Medulla oblongata (tissue), 1 donor: Measurements from ENCODE around the gene RAD51B.
"Not testable (repeated sequence)": the region's sequence is repeated elsewhere in the genome, so short reads cannot be mapped to it uniquely, and the experiment has no call there.

Experiments
- DNase-seq: peaks from one replicate; pipeline ENCODE4 v3.0.0-alpha.2; 2015; ENCODE audit errors: extremely low spot score

RAD51B gene

DNA sequence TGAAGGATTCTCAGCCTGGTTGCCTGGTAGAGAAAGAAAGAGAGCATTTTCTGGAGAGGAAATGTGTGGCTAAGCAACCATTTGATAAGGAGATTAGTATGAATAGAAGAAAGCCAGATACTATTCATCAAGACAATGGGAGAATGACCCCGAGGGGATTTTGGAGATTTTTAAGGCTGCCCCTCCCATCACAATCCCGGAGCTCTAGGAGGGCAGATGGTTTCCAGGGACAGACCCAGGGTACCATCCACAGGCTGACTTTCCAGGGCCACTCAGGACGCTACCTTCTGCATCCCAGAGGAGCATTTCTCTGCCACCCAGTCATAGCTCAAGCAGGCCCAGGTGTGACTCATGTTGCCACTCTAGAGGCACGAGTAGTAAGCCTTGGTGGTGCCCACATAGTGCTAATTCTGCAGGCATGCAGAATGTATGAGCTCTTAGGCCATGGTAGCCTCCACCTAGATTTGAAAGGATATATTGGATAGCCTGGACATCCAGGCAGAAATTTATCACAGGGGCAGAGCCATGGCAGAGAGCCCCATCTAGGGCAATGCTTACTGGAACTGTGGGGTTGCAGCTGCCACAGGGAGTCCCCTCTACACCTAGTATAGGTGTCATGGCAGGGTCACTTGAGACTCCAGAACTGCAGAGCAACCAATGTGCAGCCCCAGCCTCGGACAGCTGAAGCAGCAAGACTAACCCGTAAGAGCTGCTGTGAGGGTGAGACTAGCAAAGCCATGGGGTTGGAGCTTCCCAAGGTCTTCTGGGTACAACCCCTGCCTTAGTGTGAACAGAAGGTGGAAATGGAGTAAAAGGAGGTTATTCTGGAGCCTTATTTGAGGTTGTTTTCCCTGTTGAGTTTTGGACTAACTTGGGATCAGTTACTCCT, 607.3 kb downstream of the RAD51B start:
- DNase-seq = no peak

DNA sequence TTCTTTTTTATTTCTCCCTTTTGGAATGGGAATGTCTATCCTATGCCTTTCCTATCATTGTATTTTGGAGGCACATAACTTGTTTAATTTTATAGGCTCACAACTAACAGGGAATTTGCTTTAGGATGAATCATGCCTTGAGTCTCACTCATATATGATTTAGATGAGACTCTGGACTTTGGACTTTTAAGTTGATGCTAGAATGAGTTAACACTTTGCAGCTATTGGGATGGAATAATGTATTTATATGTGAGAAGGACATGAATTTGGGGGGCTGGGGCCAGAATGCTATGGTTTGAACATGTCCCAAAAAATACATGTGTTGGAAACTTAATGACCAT, 607.9 kb downstream of the RAD51B start:
- DNase-seq = no peak

DNA sequence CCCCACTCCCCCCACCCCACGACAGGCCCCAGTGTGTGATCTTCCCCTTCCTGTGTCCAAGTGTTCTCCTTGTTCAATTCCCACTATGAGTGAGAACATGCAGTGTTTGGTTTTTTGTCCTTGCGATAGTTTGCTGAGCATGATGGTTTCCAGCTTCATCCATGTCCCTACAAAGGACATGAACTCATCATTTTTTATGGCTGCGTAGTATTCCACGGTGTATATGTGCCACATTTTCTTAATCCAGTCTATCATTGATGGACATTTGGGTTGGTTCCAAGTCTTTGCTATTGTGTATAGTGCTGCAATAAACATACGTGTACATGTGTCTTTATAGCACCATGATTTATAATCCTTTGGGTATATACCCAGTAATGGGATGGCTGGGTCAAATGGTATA, 609.3 kb downstream of the RAD51B start:
- DNase-seq = not testable (repeated sequence)

DNA sequence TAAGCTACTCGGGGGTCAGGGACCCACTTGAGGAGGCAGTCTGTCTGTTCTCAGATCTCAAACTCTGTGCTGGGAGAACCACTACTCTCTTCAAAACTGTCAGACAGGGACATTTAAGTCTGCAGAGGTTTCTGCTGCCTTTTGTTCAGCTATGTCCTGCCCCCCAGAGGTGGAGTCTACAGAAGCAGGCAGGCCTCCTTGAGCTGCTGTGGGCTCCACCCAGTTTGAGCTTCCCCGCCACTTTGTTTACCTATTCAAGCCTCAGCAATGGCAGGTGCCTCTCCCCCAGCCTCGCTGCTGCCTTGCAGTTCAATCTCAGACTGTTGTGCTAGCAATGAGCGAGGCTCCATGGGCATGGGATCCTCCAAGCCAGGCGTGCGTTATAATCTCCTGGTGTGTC, 614.6 kb downstream of the RAD51B start:
- DNase-seq = not testable (repeated sequence)

DNA sequence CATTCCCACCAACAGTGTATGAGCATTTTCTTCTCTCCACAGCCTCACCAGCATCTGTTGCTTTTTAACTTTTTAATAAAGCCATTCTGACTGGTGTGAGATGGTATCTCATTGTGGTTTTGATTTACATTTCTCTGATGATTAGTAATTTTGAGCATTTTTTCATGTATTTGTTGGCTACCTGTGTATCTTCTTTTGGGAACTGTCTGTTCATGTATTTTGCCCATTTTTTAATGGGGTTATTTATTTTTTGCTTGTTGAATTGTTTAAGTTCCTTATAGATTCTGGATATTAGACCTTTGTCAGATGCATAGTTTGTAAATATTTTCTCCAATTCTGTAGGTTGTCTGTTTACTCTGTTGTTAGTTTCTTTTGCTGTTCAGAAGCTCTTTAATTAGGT, 616.1 kb downstream of the RAD51B start:
- DNase-seq = not testable (repeated sequence)

DNA sequence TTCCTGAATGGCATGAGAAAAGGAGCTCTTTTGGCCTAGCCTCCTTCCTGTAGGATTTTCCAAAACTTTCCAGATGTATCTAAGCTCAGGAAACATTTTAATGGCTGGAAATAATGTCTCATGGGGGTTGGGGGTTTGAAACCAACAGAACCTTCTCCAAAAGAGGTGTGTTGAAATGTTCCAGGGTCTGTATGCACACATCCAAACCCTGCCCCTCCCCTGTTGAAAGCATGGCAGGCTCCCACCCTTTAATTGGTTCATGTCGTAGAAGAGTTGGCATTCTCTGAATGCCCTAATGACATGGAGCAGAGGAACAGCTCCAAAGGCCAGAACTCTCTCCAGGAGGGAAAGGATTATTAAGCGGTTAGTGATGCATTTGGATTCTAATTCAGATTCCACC, 620.1 kb downstream of the RAD51B start:
- peak; percentile 18 for DNase-seq

DNA sequence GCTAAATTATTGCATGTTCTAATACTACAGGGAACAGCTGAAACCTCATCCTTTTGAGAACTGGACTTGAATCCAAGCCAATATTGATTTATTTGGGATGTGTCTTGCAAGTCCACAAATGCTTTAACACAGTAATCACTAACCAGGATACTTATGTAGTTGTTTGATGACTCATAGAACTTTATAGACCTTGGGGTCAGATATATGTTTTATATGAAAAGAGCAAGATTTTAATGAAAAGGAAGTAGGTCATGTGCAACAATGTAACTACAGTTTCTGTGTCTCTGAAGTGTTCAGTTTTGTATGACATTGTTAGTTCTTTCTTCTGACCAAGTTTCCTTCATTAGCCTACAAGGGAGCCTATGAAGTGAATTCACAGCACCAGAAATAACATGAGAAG, 621.2 kb downstream of the RAD51B start:
- DNase-seq = no peak

DNA sequence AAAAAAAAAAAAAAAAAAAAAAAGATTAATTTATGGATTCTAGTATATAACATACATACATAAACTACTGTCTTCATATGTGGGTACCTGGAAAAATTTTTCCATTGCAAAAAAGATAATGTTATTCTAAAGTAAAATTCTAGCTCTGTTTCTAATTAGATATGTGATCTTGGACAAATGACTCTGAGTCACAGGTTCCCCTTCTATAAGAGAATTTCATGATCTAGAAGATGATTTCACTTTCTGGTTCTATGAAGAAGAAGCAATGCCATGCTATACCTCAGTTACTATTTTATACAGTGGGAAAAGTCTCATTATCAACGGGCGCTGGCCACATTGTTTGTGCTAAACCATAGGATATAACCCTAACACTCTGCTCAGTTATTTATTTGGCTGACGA, 622.0 kb downstream of the RAD51B start:
- no peak for DNase-seq

DNA sequence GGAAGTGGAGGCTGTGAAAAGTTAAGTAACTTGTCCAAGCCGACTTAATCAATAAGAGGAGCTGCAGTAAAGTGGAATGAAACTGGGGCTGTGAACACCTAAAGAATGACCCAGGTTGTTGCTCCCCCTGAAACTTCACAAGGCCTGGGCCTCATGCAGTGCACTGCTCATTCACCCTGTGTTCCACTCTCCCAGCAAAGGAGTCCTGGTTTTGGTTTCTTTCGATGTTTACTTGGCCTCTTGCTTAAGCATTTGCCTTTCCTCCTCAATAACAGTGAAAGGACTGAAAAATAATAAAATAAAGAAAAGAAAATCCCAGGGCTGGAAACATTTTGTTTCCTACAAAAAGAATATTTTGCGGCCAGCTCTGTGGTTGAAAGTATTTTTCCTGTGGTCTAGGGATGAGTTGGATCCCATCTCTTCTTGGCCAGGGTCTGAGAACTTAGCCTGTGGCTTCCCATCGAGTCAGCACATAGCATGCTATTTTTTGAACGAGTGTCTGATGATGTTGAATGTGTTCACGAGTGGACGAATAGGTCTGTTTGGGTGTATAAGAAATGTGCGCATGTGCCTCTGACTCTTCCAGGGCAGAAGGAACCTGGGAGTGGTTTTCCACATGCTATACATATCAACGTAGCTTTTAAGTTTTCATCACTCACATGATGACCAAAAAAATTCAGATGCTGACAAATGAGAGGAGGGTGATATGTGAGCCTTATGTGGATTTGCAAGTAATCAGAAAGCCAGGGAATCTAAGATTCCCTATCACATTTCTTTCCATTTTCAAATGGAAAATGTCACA, 623.5 kb downstream of the RAD51B start:
- DNase-seq = no peak

DNA sequence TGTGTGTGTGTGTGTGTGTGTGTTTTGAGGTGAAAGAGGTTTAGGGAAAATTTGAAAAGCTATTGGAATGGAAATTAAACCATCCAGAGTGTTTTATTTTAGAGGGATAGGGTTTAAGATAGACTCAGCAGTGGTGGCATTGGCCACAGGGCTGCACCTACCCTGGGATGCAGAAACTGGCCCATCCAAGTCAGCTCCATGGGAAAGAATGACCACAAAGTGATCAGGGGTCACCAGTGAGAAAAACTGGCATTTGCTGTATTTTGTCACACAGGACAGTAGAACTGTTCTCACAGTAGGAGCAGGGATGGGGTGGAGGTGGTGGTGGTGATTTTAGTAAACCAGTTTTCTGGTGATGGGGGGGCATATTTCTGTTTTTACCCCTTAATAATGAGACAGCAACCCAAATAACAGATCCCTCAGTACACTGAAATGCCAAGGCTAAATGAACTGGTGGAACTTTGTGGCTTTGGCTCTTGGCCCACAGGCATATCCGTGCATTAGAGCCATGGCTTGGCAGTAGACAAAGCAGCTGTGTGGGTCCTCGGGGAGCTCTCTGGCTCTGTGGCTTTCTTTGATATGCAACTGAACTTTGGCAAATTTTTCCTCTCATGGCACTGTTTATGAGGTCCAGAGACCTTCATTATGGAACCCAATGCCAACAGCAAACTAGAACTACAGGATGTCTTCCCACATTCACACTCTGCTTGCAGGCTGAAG, 625.0 kb downstream of the RAD51B start:
- no peak for DNase-seq

DNA sequence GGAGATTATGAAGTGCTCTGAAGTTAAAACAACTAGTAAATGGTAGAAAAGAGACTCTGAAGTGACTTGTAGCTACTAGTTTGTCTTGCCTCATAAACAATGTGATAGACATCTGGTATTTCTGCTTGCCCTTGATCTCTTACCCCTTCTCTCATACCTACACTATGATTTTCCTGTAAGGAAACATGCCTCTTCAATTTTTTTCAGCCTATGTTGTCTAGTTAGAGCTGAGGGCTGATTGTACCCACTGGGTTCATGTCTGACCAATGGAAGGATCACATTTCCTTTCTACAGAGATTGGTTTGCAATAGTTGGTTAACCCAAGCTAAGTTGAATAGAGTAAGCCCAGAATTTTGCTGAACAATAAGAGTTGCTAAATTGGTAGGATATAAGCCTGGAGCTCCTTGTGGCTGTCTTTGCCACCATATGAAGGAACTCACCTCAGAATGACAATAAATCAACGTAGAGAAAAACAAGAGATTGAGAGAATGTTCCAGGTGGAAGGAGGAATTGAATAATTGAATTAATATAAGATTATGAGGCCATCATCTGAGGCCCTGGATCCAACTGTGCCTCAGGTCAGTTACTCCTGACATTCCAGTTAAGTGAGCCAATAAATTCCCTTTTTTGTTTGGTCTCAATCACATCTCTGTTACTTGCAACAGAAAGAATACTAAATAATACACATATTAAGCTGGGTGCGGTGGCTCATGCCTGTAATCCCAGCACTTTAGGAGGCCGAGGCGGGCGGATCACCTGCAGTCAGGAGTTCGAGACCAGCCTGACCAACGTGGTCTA, 626.9 kb downstream of the RAD51B start:
- no peak for DNase-seq

DNA sequence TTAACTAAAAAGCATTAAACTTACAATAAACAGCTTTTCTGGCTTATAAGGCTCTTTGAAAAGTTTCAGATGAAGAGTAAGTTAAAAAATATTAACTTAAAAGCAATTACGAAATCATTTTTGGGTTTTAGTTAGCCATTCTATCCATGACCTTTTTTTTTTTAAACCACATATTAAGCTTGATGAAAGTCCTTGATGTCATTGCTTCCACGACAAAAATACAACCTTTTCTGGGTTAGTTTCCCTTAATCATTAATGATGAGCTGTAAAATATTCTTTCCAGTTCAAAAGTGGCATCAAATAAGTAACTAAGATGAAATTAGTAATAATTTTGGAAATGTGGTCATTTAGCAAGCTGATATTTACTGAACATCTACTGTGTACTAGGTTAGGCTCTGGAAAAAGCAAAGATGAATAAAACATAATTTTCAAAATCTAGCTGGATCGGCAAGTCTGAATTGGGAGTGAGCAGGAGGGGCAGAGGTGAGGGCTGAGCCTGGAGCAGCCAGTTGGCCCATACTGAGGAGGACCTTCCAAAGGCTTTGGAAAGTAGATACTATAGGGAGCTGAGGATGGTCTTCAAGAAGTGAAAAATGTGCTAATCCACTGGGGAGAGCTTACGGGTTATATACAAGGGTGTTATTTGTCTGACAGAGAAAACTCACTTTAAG, 628.1 kb downstream of the RAD51B start:
- no peak for DNase-seq

DNA sequence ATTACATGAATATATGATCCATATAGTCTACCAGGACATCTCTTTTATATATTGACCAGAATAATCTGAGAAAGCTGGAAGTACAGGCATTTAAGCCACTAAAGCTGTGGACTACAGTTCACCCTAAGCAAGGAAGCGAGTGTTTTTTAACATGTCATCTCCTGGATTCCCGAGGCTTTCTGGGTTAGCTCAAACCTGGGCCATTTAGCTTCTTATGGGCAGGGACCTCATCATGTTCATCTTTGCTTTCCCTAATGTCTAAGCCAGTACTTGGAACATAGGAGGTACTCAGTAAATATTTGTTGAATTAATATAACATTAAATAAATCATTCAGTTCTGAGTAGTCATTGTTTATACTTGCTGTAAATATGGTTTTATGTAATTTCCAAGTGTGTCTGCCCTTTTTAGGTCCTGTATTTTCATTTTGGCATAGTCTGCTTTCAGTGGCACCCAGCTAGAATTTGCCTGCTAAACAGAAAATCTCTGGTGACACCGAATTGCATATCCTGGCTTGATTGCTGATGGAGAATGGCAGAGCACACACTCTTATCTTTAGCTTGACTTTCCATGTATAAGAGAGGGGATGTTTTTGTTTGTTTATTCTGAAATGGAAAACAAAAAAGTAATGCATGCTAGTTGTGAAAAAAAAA, 628.8 kb downstream of the RAD51B start:
- DNase-seq = no peak

DNA sequence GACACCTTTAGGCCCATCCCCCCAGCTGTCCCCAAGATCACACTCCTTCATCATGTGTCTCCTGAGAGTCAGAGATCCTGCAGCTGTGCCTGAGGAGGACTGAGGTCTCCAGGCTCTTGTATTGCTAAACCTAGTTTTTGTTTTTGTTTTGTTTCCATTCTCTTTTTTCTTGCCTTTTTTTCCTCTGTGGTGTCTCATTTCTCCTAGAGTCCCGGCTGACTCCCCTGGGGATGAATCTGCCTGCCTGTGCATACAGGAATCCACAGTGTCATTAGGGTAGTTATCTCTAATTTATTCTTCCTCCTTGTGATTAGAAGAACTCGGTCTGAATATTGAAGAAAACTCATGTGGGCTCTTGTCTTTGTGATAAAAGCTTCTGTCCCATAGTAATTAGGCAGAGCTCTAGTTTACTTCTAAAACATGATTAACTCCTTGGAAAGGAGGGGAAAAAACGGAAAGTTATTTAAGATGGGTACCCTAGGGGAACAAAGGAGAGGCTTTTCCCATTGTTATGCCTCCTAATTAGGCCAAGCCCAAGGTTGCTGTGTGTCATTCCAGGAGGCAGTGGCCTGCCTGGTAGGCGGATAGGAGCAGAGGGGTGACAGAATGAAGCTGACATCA, 630.1 kb downstream of the RAD51B start:
- no peak for DNase-seq

DNA sequence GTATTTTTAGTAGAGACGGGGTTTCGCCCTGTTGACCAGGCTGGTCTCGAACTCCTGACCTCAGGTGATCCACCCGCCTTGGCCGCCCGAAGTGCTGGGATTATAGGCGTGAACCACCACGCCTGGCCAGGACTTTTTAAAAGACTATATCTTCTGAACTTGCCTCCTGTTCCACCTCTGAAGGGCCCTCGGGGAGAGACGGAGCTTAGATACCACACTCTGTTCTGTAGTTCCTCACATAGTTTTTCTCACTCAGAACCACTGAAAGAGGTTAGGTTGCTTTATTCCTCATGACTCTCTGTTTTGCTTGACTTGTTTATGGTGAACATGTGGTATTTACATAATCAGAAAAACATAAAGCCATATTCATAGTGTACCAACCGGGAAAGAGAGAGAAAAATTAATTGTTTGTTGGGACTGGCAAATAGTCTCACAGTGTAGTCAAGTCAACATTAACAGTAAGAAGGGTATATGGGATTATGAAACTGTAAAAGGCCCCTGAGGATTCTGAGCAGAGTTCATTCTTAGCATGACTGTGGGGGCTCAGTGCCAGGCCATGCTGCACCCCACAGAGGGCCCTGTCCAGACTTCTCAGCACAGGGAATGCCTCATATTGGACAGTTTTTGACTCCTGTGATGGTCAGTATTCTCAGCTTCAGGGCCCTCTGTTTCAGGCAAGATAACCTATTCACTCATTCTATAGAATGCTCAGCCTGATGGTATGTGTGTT, 631.0 kb downstream of the RAD51B start:
- no peak for DNase-seq

DNA sequence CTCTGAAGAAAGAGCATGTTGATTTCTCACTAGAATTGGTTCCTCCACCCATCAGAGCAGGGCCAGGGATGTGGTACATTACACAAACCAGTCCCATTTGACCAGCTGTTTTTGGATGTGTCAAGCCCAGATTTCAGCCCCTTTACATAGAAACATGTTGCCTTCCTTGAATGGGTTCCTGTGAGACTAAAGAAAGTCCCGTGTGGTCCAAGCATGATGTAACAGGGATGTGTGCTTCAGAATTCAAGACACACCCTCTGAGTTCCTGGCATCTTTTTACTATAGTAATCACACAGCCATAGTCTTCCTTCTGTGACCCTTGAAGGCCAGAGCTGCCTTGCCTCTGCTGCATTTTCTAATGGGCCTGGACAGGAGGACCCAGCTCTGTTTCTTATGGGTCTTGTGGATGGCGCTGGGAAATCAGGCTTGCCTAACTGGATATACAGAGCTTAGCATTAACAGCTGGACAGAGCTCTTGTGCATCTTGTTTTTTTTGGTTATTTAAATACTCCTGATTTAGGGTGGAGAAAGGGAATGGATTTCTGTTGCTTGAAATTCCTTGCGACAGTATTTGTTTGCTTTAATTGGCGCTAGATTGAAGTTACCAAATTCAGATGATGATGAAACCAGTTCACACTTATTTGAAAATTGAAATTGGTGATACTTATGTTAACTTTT, 632.3 kb downstream of the RAD51B start:
- DNase-seq = no peak

DNA sequence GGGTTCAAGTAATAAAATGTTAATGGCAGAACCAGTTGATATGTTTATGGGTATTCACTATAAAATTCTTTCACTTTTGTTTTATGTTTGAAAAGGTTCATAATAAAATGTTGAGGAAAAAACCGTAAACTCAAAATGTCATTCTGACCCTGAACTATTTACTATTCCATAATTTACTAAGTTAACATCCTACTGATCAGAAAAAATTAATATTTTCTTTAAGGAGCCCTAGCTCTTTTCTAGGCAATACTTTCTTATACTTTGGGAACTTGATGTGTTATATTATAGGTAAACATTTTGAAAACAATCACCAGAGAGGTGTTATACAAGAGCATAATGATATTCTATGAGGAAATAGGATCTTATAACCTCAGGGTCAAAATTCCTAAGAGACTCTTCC, 638.7 kb downstream of the RAD51B start:
- no peak for DNase-seq

DNA sequence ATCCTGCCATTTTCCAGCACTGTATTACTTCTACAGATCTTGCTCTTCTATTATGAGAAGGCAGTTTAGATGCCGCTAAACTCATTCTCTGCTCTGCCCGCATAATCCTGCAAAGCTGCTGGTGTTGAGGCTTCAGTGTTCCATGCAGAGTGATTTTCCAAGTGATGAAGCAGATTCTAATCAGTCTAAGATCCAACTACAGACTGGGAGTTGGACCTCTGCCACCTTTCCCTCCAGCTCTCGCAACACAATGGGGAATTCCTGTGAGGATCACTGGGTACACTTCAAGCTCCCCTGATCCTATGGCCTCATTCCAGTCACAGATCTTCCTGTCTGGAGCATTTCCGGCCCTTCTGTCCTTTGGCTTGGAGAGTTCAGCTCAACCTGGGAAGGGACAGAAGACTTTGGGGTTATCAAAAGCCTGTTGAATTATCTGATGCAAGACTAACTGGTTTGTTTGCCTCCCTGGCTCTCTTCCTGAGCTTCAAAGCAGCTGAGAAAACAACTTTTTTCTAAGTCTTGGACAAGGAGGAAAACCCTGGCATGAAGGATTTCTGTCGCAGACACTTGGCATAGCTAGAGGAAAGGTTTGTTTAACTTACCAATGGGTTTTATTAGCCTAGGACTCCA, 639.4 kb downstream of the RAD51B start:
- DNase-seq = peak; percentile 46
